IMR-90 (cell line): ENCODE results near the gene CALY. TPM values are rescaled to one million over a fixed set of nuclear protein-coding genes. Genes with fewer than 3 reads are reported as not detected.

Source experiments
- ATAC-seq: fragments of 200-7000 bp; cut with Tn5 transposase; 2 replicates; pipeline ENCODE4 v1.9.1; 2020; ENCODE audit warnings: low read depth, mild to moderate bottlenecking, moderate library complexity
- BruUV-seq: library from RNA; stranded (reverse); fragments of 400-500 nt; replicated peaks from 2 replicates; lab custom pipeline; 2021; lab: Mats Ljungman, UMichigan
- CTCF ChIA-PET: fragments of 300-600 bp; formaldehyde crosslinking; extraction: SDS; loops from one replicate; lab custom pipeline; 2021; ENCODE audit warnings: antibody characterized with exemption; lab: Yijun Ruan, JAX
- POLR2A ChIA-PET: fragments of 300-600 bp; sonication (Branson Sonifier 250); formaldehyde crosslinking; loops from one replicate; lab custom pipeline; 2022; ENCODE audit warnings: antibody characterized with exemption; ENCODE audit not compliant: unreplicated experiment; lab: Charles Lee
- DNase-seq: peaks from one replicate; pipeline ENCODE4 v3.0.0; 2013
- H2AFZ ChIP-seq: replicated peaks from 2 replicates; pipeline ENCODE3; 2013; ENCODE audit warnings: low read length, mild to moderate bottlenecking; ENCODE audit not compliant: poor library complexity
- H2AK5ac ChIP-seq: 2 replicates; pipeline ENCODE4 v1.6.1; 2013; ENCODE audit warnings: low read depth, low read length, inconsistent platforms
- H2AK9ac ChIP-seq: replicated peaks from 2 replicates; pipeline ENCODE3; 2013; ENCODE audit warnings: mild to moderate bottlenecking, low read depth, low read length, moderate library complexity; ENCODE audit not compliant: poor library complexity
- H2BK120ac ChIP-seq: 2 replicates; pipeline ENCODE4 v1.6.1; 2013; ENCODE audit warnings: low read depth, low read length, inconsistent platforms
- H2BK15ac ChIP-seq: 3 replicates; pipeline ENCODE4 v1.6.1; 2013; ENCODE audit warnings: low read depth, low read length, inconsistent platforms
- H2BK20ac ChIP-seq: 2 replicates; pipeline ENCODE4 v1.6.1; 2013; ENCODE audit warnings: low read depth, mild to moderate bottlenecking, inconsistent platforms, low read length, moderate library complexity
- H2BK5ac ChIP-seq: 2 replicates; pipeline ENCODE4 v1.6.1; 2013; ENCODE audit warnings: mild to moderate bottlenecking, low read depth, low read length, inconsistent platforms; ENCODE audit not compliant: poor library complexity, severe bottlenecking
- H3K14ac ChIP-seq: replicated peaks from 2 replicates; pipeline ENCODE4 v1.6.1; 2013; ENCODE audit warnings: low read depth, low read length, inconsistent platforms
- H3K18ac ChIP-seq: 2 replicates; pipeline ENCODE4 v1.6.1; 2013; ENCODE audit warnings: low read depth, low read length, control low read depth
- H3K23ac ChIP-seq: 2 replicates; pipeline ENCODE4 v1.6.1; 2013; ENCODE audit warnings: low read depth, low read length, inconsistent platforms
- H3K27ac ChIP-seq: 2 replicates; pipeline ENCODE4 v1.5.1; 2013; ENCODE audit warnings: mild to moderate bottlenecking, control low read depth, low read length; ENCODE audit not compliant: insufficient read depth
- H3K27me3 ChIP-seq: 2 replicates; pipeline ENCODE4 v1.6.1; 2013; ENCODE audit warnings: low read length; ENCODE audit not compliant: control insufficient read depth, insufficient read depth
- H3K36me3 ChIP-seq: 2 replicates; pipeline ENCODE4 v1.6.1; 2013; ENCODE audit warnings: low read length, mixed read lengths; ENCODE audit not compliant: control insufficient read depth, insufficient read depth
- H3K4ac ChIP-seq: 2 replicates; pipeline ENCODE4 v1.6.1; 2013; ENCODE audit warnings: low read depth, low read length, inconsistent platforms
- H3K4me1 ChIP-seq: 2 replicates; pipeline ENCODE4 v1.6.1; 2013; ENCODE audit warnings: low read length, mixed read lengths; ENCODE audit not compliant: control insufficient read depth, insufficient read depth
- H3K4me2 ChIP-seq: 2 replicates; pipeline ENCODE4 v1.6.1; 2013; ENCODE audit warnings: low read depth, mild to moderate bottlenecking, control low read depth, low read length, moderate library complexity
- H3K4me3 ChIP-seq: 2 replicates; pipeline ENCODE4 v1.5.1; 2013; ENCODE audit warnings: low read depth, mild to moderate bottlenecking, control low read depth, low read length, moderate library complexity; ENCODE audit not compliant: insufficient read depth
- H3K56ac ChIP-seq: 2 replicates; pipeline ENCODE4 v1.6.1; 2013; ENCODE audit warnings: low read length, inconsistent platforms; ENCODE audit not compliant: insufficient read depth; ENCODE audit errors: extremely low read depth
- H3K79me1 ChIP-seq, 2 experiments: 2 replicates each; pipeline ENCODE4 v1.6.1; 2013; ENCODE audit warnings: low read length in 2 of 2, inconsistent platforms in 1 of 2, low read depth in 1 of 2
- H3K9ac ChIP-seq: 2 replicates; pipeline ENCODE4 v1.6.1; 2013; ENCODE audit warnings: low read depth, low read length, control low read depth
- H3K9me1 ChIP-seq: 2 replicates; pipeline ENCODE4 v1.6.1; 2013; ENCODE audit warnings: low read length, inconsistent platforms; ENCODE audit not compliant: insufficient read depth
- H3K9me3 ChIP-seq: 2 replicates; pipeline ENCODE4 v1.6.1; 2013; ENCODE audit warnings: low read length; ENCODE audit not compliant: control insufficient read depth, insufficient read depth
- H4K20me1 ChIP-seq: 2 replicates; pipeline ENCODE4 v1.6.1; 2013; ENCODE audit warnings: low read length, inconsistent platforms; ENCODE audit not compliant: insufficient read depth
- H4K5ac ChIP-seq: 2 replicates; pipeline ENCODE4 v1.6.1; 2013; ENCODE audit warnings: mild to moderate bottlenecking, low read depth, low read length, control low read depth
- H4K8ac ChIP-seq, 2 experiments: 2 replicates each; pipeline ENCODE4 v1.6.1; 2013; ENCODE audit warnings: low read depth in 2 of 2, low read length in 2 of 2, control low read depth in 1 of 2, inconsistent platforms in 1 of 2
- H4K91ac ChIP-seq: 2 replicates; pipeline ENCODE4 v1.6.1; 2013; ENCODE audit warnings: low read depth, low read length, inconsistent platforms; ENCODE audit not compliant: insufficient read depth
- FOS ChIP-seq: fragments of 150-350 bp; IDR thresholded peaks from 2 replicates; pipeline ENCODE4 v1.6.1; 2016; ENCODE audit warnings: low read depth, low read length
- MAFK ChIP-seq: IDR thresholded peaks from 2 replicates; pipeline ENCODE4 v1.6.1; 2012; ENCODE audit warnings: low read depth, low read length, improper control_type of control experiment
- POLR2A ChIP-seq: IDR thresholded peaks from 2 replicates; pipeline ENCODE4 v1.6.1; 2012; ENCODE audit warnings: mild to moderate bottlenecking, low read depth, low read length
- RCOR1 ChIP-seq: IDR thresholded peaks from 2 replicates; pipeline ENCODE4 v1.6.1; 2012; ENCODE audit warnings: mild to moderate bottlenecking, low read length, improper control_type of control experiment; ENCODE audit not compliant: insufficient replicate concordance
- SMC3 ChIP-seq: fragments of 150-350 bp; IDR thresholded peaks from 2 replicates; pipeline ENCODE4 v1.6.1; 2016; ENCODE audit warnings: low read depth, mild to moderate bottlenecking, antibody characterized with exemption, low read length, moderate library complexity
- WGBS, 2 experiments: methylation state at CpG; one replicate each; pipeline versions ENCODE4 v1.1.5 to v1.1.7; 2013; ENCODE audit warnings: missing lambda C conversion rate in 2 of 2; ENCODE audit not compliant: insufficient read length in 1 of 2; ENCODE audit errors: extremely low coverage in 2 of 2; 5-methylcytosine and 5-hydroxymethylcytosine counted together
- dilution Hi-C: fragments of 300-500 bp; cut with HindIII; formaldehyde crosslinking; loops from one replicate; pipeline ENCODE4 v1.14.3; 2018; ENCODE audit warnings: low sequenced_read_pairs; ENCODE audit not compliant: unreplicated experiment
- in situ Hi-C: fragments of 300-500 bp; cut with MboI; formaldehyde crosslinking; loops from 3 replicates; pipeline ENCODE4 v1.14.3; 2019; ENCODE audit warnings: low sequenced_read_pairs, inconsistent platforms, mixed read lengths
- intact Hi-C: fragments of 100-400 bp; cut with micrococcal nuclease; formaldehyde crosslinking; loops from 2 replicates; pipeline ENCODE4 v1.10.0; 2022
- polyA plus RNA-seq, 3 experiments: library from polyadenylated mRNA; depleted of rRNA; stranded (reverse); fragments of >200 nt; gene quantifications; 2 replicates each; pipeline ENCODE4 v1.2.3, GENCODE V29; 2012; ENCODE audit warnings: low replicate concordance in 1 of 3
- total RNA-seq: library from RNA; depleted of rRNA; stranded (reverse); fragments of >200 nt; gene quantifications from 2 replicates; pipeline ENCODE4 v1.2.3, GENCODE V29; 2012
- TF ChIP-seq, protein P1 (sequence below): conservative IDR thresholded peaks from 2 replicates; pipeline ENCODE4 v1.5.1; 2012; ENCODE audit warnings: mild to moderate bottlenecking, low read depth, low read length, improper control_type of control experiment

Gene CALY
- total and polyA plus RNA-seq, 2 of the 4 experiments (the other 2 are of a cell fraction), result 0.34 TPM; not detected in 1

DNA sequence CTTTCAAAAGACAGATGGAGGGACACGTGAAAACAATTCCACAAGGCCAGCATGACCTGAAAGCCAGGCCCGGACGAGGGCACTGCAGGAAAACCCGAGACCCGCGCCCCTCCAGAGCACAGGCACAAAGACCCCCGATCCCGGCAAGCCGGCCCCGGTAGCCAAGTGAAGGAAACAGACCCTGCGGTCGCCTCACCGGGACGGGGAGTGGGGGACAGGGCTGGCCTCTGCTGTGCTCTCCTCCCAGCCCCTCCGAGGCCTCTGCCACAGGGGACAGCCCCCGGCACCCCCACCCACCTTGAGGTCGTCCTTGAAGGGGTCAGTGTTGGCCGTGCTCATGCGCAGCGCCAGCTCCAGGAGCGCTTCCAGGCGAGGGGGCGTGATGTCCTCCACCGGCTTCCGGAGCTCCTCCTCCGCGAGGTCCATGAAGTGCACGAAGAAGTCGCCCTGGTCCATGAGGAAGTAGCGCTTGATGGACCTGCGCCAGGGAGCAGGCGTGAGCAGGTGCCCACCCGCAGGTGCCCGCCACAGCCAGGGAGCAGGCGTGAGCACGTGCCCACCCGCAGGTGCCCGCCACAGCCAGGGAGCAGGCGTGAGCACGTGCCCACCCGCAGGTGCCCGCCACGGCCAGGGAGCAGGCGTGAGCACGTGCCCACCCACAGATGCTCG lies 48.7 kb downstream of the CALY start (continued):
- TF ChIP-seq, protein P1, sequence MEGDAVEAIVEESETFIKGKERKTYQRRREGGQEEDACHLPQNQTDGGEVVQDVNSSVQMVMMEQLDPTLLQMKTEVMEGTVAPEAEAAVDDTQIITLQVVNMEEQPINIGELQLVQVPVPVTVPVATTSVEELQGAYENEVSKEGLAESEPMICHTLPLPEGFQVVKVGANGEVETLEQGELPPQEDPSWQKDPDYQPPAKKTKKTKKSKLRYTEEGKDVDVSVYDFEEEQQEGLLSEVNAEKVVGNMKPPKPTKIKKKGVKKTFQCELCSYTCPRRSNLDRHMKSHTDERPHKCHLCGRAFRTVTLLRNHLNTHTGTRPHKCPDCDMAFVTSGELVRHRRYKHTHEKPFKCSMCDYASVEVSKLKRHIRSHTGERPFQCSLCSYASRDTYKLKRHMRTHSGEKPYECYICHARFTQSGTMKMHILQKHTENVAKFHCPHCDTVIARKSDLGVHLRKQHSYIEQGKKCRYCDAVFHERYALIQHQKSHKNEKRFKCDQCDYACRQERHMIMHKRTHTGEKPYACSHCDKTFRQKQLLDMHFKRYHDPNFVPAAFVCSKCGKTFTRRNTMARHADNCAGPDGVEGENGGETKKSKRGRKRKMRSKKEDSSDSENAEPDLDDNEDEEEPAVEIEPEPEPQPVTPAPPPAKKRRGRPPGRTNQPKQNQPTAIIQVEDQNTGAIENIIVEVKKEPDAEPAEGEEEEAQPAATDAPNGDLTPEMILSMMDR, result no peak
- no peak for TF ChIP-seq RCOR1

DNA sequence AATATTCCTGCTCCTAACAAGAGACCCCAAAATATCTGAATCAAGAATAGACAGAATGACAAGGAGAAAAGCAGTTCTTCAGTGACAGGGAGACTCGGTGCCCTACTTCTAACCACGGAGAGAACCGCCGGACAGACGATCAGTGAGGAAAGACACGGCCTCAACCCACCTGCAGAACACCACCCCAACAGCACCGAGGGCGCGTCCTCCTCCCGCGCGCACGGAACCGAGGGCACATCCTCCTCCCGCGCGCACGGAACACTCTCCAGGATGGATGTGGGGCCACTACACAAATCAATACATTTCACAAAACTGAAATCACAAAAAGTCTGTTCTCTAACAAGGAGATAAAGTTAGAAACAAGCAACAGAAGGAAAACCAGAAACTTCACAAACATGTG lies 50.3 kb downstream of the CALY start:
- 99% methylated on average over 14 of the region's 18 CpGs; no CpG with 5 or more reads in 1 of the 2 experiments for WGBS, 2 experiments
- Histone ChIP-seq H3K27me3 (no peaks in the 10 kb centered on the region), H2BK15ac (no peak overlapping the region), H3K27ac (no peak overlapping the region), H2AK5ac (no peak overlapping the region), H3K56ac (no peak overlapping the region), H3K79me1 (peaks cover 3 to 17% of the 10 kb centered on the region in 2 experiments; a peak in 3 of 4 replicates), H2BK20ac (no peak overlapping the region), H3K4ac (no peak overlapping the region), H2AFZ (no peak overlapping the region), H3K9me1 (no peaks in the 10 kb centered on the region), H3K4me2 (no peak overlapping the region), H3K4me3 (no peak overlapping the region), H2AK9ac (no peak overlapping the region), H3K36me3 (peaks cover 75% of the 10 kb centered on the region), H4K5ac (no peak overlapping the region), H2BK5ac (no peak overlapping the region), H3K9ac (no peak overlapping the region), H4K20me1 (no peaks in the 10 kb centered on the region), H3K9me3 (no peaks in the 10 kb centered on the region), H4K8ac (no peak overlapping the region), H4K91ac (no peak overlapping the region), H2BK120ac (no peak overlapping the region), H3K23ac (no peak overlapping the region), H3K18ac (no peak overlapping the region), H3K14ac (no peak overlapping the region), H3K4me1 (no peaks in the 10 kb centered on the region)
- in situ Hi-C loops (no loop called here), dilution Hi-C loops (no loop called here), intact Hi-C loops (no loop called here)
- ATAC-seq (no peak), DNase-seq (no peak)
- ChIA-PET POLR2A (no interaction called here), CTCF (no interaction called here)
- no peak for TF ChIP-seq MAFK
- no peak for TF ChIP-seq FOS
- TF ChIP-seq POLR2A, result no peak
- no peak for TF ChIP-seq SMC3
- BruUV-seq, result no TSS peak
